T-helper 2 cell treated with Interferon-gamma antibody and Interleukin-4, amounts not matched to agents 5 μg/mL and 100 μg/mL, for 36 hours (primary cell): ENCODE data around the gene MTA3.
"Not testable (repeated sequence)": the region's sequence is repeated elsewhere in the genome, so short reads cannot be mapped to it uniquely, and the experiment has no call there.

Source experiments
- DNase-seq: peaks from one replicate; pipeline ENCODE4 v3.0.0; 2021; ENCODE audit warnings: low spot score
- H3K27ac Mint-ChIP-seq: one replicate; pipeline ENCODE4 v1.8.0; 2021; ENCODE audit warnings: mild to moderate bottlenecking, mixed read lengths
- H3K27me3 Mint-ChIP-seq: one replicate; pipeline ENCODE4 v1.8.0; 2021; ENCODE audit warnings: low read depth, mixed read lengths
- H3K36me3 Mint-ChIP-seq: one replicate; pipeline ENCODE4 v1.8.0; 2021; ENCODE audit warnings: low read depth, mixed read lengths
- H3K4me1 Mint-ChIP-seq: one replicate; pipeline ENCODE4 v1.8.0; 2021; ENCODE audit warnings: low read depth, mixed read lengths
- H3K4me3 Mint-ChIP-seq: one replicate; pipeline ENCODE4 v1.8.0; 2022; ENCODE audit warnings: mild to moderate bottlenecking, moderate library complexity, mixed read lengths
- H3K9me3 Mint-ChIP-seq: one replicate; pipeline ENCODE4 v1.8.0; 2021; ENCODE audit warnings: mixed read lengths

Gene MTA3

GRCh38 chr2:42640261-42640660, 71.8 kb downstream of the MTA3 start:
- no peaks in the 10 kb centered on the region for H3K27me3 Mint-ChIP-seq
- H3K9me3 Mint-ChIP-seq = no peaks in the 10 kb centered on the region
- peaks cover 11% of the 10 kb centered on the region for H3K4me1 Mint-ChIP-seq
- H3K36me3 Mint-ChIP-seq = peaks cover 5% of the 10 kb centered on the region
- H3K4me3 Mint-ChIP-seq = no peak overlapping the region
- DNase-seq = no peak
- H3K27ac Mint-ChIP-seq = no peak overlapping the region

- not testable (repeated sequence) for H3K4me3 Mint-ChIP-seq, DNase-seq, H3K27ac Mint-ChIP-seq, H3K9me3 Mint-ChIP-seq, H3K27me3 Mint-ChIP-seq
- H3K36me3 Mint-ChIP-seq = peaks cover 13% of the 10 kb centered on the region
- H3K4me1 Mint-ChIP-seq = peaks cover 11% of the 10 kb centered on the region
Measured at GRCh38 chr2:42642371-42642770, 73.9 kb downstream of the MTA3 start.

GRCh38 chr2:42645551-42645950, 77.1 kb downstream of the MTA3 start:
- H3K4me3 Mint-ChIP-seq = no peak overlapping the region

GRCh38 chr2:42648796-42649195, 80.4 kb downstream of the MTA3 start:
- Mint-ChIP-seq H3K36me3 (peaks cover 11% of the 10 kb centered on the region), H3K4me3 (no peak overlapping the region), H3K27ac (no peak overlapping the region), H3K9me3 (no peaks in the 10 kb centered on the region), H3K4me1 (peaks cover 22% of the 10 kb centered on the region), H3K27me3 (no peaks in the 10 kb centered on the region)
- DNase-seq = no peak

More at GRCh38 chr2:42645551-42645950, 77.1 kb downstream of the MTA3 start:
- Mint-ChIP-seq H3K27ac (no peak overlapping the region), H3K4me1 (peaks cover 10% of the 10 kb centered on the region), H3K36me3 (peaks cover 13% of the 10 kb centered on the region), H3K9me3 (no peaks in the 10 kb centered on the region), H3K27me3 (no peaks in the 10 kb centered on the region)
- DNase-seq = no peak

- DNase-seq = no peak
- H3K27me3 Mint-ChIP-seq = no peaks in the 10 kb centered on the region
- H3K4me3 Mint-ChIP-seq = no peak overlapping the region
- no peaks in the 10 kb centered on the region for H3K9me3 Mint-ChIP-seq
- peaks cover 6% of the 10 kb centered on the region for H3K36me3 Mint-ChIP-seq
- no peak overlapping the region for H3K27ac Mint-ChIP-seq
- peaks cover 27% of the 10 kb centered on the region for H3K4me1 Mint-ChIP-seq
Measured at GRCh38 chr2:42651057-42651456, 82.6 kb downstream of the MTA3 start.

- no peak for DNase-seq
- Mint-ChIP-seq H3K4me1 (peaks cover 27% of the 10 kb centered on the region), H3K4me3 (peak overlapping the region; percentile 53), H3K27me3 (no peaks in the 10 kb centered on the region), H3K36me3 (no peaks in the 10 kb centered on the region), H3K9me3 (no peaks in the 10 kb centered on the region), H3K27ac (peak overlapping the region; percentile 52)
Measured at GRCh38 chr2:42652086-42652485, 83.7 kb downstream of the MTA3 start.

- H3K36me3 Mint-ChIP-seq = no peaks in the 10 kb centered on the region
- H3K27ac Mint-ChIP-seq = no peak overlapping the region
- no peaks in the 10 kb centered on the region for H3K27me3 Mint-ChIP-seq
- H3K4me3 Mint-ChIP-seq = no peak overlapping the region
- no peaks in the 10 kb centered on the region for H3K9me3 Mint-ChIP-seq
- H3K4me1 Mint-ChIP-seq = peaks cover 27% of the 10 kb centered on the region
- DNase-seq = no peak
Measured at GRCh38 chr2:42653039-42653438, 84.6 kb downstream of the MTA3 start.

GRCh38 chr2:42653908-42654445, 85.5 kb downstream of the MTA3 start:
- Mint-ChIP-seq H3K36me3 (no peaks in the 10 kb centered on the region), H3K27ac (no peak overlapping the region), H3K4me1 (peaks cover 27% of the 10 kb centered on the region), H3K27me3 (no peaks in the 10 kb centered on the region), H3K4me3 (no peak overlapping the region), H3K9me3 (no peaks in the 10 kb centered on the region)
- DNase-seq = no peak

- H3K4me3 Mint-ChIP-seq = no peak overlapping the region
- H3K9me3 Mint-ChIP-seq = no peaks in the 10 kb centered on the region
- H3K4me1 Mint-ChIP-seq = peaks cover 15% of the 10 kb centered on the region
- no peak for DNase-seq
- peaks cover 3% of the 10 kb centered on the region for H3K36me3 Mint-ChIP-seq
- no peaks in the 10 kb centered on the region for H3K27me3 Mint-ChIP-seq
- H3K27ac Mint-ChIP-seq = no peak overlapping the region
Measured at GRCh38 chr2:42658306-42658705, 89.9 kb downstream of the MTA3 start.

- H3K4me3 Mint-ChIP-seq = no peak overlapping the region
- no peaks in the 10 kb centered on the region for H3K9me3 Mint-ChIP-seq
- H3K36me3 Mint-ChIP-seq = peaks cover 3% of the 10 kb centered on the region
- no peaks in the 10 kb centered on the region for H3K27me3 Mint-ChIP-seq
- H3K27ac Mint-ChIP-seq = no peak overlapping the region
- peaks cover 16% of the 10 kb centered on the region for H3K4me1 Mint-ChIP-seq
- no peak for DNase-seq
Measured at GRCh38 chr2:42659609-42660008, 91.2 kb downstream of the MTA3 start.

GRCh38 chr2:42663106-42663780, 94.8 kb downstream of the MTA3 start:
- DNase-seq = peak; percentile 38
- no peak overlapping the region for H3K27ac Mint-ChIP-seq
- peaks cover 3% of the 10 kb centered on the region for H3K36me3 Mint-ChIP-seq
- H3K9me3 Mint-ChIP-seq = no peaks in the 10 kb centered on the region
- H3K27me3 Mint-ChIP-seq = no peaks in the 10 kb centered on the region
- H3K4me3 Mint-ChIP-seq = no peak overlapping the region
- peaks cover 10% of the 10 kb centered on the region for H3K4me1 Mint-ChIP-seq

GRCh38 chr2:42663828-42664227, 95.4 kb downstream of the MTA3 start:
- DNase-seq = no peak
- Mint-ChIP-seq H3K27ac (no peak overlapping the region), H3K4me1 (peaks cover 10% of the 10 kb centered on the region), H3K9me3 (no peaks in the 10 kb centered on the region), H3K27me3 (no peaks in the 10 kb centered on the region), H3K36me3 (peaks cover 3% of the 10 kb centered on the region), H3K4me3 (no peak overlapping the region)

- DNase-seq = no peak
- Mint-ChIP-seq H3K36me3 (no peaks in the 10 kb centered on the region), H3K4me1 (peaks cover 3% of the 10 kb centered on the region), H3K27ac (no peak overlapping the region), H3K9me3 (no peaks in the 10 kb centered on the region), H3K27me3 (no peaks in the 10 kb centered on the region), H3K4me3 (no peak overlapping the region)
Measured at GRCh38 chr2:42673989-42674579, 105.7 kb downstream of the MTA3 start.

- no peak overlapping the region for H3K4me3 Mint-ChIP-seq
- H3K36me3 Mint-ChIP-seq = no peaks in the 10 kb centered on the region
- no peaks in the 10 kb centered on the region for H3K9me3 Mint-ChIP-seq
- no peaks in the 10 kb centered on the region for H3K4me1 Mint-ChIP-seq
- no peak overlapping the region for H3K27ac Mint-ChIP-seq
- no peak for DNase-seq
- H3K27me3 Mint-ChIP-seq = no peaks in the 10 kb centered on the region
Measured at GRCh38 chr2:42675815-42676214, 107.4 kb downstream of the MTA3 start.
